Head of caudate nucleus (tissue), 42 donors: ENCODE results near the gene SNX15.

ENCODE experiments used
- DNase-seq, 42 donors: peaks; one replicate each; pipeline versions ENCODE4 v3.0.0 to v3.0.0-alpha.2; 2020 to 2021; ENCODE audit warnings: mixed read lengths in 7 of 42
- intact Hi-C: fragments of 100-400 bp; cut with DNase I; formaldehyde crosslinking; loops from one replicate; pipeline ENCODE4 v1.15.0; 2022

Gene SNX15

DNA sequence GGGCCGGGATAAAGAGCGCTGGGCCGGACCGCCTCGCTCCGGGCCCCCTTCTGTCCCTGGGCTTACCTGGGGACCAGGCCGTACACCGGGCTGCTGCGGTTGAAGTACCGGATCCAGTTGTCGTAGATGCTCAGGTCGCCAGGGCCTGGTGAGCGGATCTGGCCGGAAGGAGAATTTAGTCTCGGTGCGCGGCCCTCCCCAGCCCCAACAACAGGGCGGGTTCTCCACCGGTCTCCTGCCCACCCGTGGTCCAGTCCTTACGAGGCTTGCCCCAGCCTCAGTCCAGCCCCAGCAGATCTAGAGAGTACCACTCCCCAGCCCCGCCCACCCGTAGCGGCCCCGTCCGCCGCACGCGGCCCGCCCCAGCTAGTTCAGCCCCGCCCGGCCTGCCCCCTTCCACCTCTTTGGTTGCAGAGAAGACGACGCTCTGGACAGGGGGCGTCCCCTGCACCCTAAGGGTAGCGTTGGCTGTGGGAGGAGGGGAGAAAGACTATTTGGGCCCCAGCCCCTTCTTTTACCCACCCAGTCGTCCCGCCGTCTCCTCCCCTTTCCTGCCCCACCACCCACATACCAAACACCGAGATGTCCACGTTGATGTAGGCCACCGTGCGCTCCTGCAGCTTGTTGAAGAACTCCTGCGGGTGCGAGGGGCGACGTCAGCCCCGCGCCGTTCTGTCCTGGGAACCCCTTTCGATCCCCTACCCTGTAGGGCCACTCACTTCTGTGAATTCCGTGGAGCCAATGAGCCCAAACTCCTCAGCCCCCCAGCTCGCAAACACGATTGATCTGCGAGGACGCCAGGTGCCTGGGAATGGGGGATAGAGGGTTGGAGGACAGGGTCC lies 20.6 kb downstream of the SNX15 start:
- intact Hi-C loops, result no loop called here
- DNase-seq, result no peak

GRCh38 chr11:65051398-65051858 lies 24.2 kb downstream of the SNX15 start:
- intact Hi-C loops, result no loop called here
- DNase-seq, result no peak

DNA sequence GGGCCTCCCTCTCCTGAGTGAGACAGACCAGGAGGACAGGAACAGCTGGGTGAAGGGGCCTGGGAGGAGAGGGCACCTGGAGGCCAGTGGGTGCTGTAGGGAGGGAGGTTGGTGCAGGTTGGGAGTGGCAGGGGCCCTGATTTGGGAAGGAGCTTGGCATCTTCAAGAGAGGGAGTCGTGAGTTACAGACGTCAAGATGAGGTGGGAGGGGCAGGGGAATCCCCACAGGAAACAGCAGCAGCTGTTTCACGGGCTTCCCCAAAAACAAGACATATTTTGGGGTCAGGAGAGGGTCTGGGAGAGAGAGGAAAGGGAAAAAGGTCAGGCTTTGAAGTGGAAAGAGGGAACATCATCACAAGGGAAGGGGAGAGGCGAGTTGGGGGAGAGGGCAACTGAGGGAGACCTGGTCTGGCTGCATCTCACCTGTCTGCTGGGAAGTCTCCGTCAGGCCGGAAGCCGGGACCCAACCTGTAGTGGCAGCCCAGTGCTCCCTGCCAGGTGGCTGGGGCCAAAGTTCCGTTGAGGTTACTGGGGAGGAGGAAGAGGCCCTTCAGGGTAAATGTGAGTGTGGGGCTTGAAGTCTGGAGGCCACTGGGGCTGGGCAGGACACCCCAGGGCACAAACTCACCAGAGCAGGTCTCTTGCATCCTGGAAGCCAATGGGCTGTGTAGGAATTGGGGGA lies 26.7 kb downstream of the SNX15 start:
- intact Hi-C loops, result no loop called here
- no peak for DNase-seq

DNA sequence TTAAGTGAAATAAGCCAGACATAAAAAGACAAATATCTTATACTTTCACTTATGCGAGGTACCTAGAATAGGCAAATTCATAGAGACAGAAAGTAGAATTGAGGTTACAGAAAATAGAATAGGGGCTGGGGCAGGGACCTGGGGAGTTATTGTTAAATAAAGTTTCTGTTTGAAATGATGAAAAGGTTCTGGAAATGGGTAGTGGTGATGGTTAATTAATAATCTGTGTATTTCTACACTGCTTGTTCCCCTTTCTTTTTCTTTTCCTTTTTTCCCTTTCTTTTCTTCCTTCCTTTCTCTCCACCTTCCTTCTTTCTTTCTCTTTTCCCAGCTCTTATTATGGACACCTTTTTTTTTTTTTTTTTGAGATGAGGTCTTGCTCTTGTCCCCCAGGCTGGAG lies 28.3 kb downstream of the SNX15 start:
- intact Hi-C loops, result no loop called here
- no peak for DNase-seq

GRCh38 chr11:65056999-65057398 lies 29.8 kb downstream of the SNX15 start:
- no peak for DNase-seq
- intact Hi-C loops, result no loop called here

DNA sequence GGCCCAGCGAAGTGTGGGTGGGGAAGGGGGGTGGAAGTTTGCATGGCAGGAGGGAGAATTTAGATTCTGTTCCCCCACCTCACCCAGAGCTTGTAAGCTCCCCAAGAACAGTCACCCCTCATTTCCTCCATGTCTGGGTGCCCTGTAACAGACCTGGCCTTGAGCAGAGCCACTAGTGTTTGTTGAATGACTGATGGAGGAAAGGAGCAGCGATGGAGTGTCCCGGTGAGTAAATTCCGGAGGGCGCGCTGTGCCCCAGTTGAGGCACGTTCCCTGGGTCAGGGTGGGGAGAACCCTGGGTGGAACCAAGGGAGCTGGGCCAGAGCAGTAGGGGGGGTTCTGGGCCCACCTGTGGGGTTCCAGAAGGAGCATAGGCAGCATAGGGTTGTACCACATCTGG lies 30.3 kb downstream of the SNX15 start:
- intact Hi-C loops, result no loop called here
- DNase-seq, result no peak

DNA sequence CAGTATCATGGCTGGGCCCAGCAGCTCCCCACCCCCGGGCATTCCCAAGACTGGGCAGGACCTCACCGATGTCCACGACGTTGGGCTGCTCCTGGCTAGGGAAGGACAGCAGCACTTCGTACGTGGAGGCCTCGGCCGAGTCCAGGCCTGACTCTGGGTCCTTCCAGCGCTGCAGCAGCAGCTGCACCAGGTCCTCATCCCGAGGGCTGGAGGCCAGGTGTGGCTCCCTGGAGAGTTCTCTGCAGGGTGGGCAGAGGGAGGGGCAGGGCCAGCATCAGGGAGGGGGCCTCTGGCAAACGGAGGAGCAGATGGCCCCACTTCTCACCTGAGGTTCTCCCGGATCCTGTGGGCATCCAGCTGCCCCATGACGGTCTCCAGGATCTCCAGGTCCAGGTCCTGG lies 30.8 kb downstream of the SNX15 start:
- DNase-seq, result no peak
- intact Hi-C loops, result no loop called here

DNA sequence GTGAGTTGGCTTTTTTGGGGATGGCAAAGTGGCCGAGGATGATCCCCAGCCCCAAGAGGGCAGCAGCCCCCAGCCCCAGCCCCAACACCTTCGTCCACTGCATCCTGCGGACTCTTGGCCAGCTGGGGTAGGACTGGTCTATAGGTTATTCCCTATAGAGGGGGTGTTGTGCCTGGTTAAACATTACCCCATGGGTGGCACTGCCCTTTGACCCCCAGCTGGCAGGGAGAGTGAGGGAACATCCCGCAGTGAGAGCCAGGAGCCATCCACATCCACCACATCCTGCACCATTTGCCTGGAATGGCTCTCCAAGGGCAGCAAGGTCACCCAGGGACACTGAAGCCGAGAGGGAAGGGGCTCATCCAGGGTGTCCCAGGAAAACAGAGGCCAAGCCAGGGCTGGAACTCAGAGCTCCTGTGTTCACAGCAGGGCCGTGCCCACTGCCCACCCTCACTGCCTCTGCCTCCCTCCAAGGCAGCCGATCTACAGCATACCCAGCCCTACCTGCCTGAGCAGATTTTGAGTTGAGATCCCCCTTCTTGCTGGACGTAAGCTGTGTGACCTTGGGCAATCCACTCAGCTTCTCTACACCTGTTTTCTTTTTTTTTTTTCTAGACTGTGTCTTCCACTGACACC lies 31.3 kb downstream of the SNX15 start, which contains the start of gene NAALADL1:
NAALADL1 (minus strand) TSS at position 135 of the 636 bp plus-strand sequence; CDS start at position 103, 32 bp downstream.
- intact Hi-C loops, result no loop called here
- DNase-seq, result no peak

DNA sequence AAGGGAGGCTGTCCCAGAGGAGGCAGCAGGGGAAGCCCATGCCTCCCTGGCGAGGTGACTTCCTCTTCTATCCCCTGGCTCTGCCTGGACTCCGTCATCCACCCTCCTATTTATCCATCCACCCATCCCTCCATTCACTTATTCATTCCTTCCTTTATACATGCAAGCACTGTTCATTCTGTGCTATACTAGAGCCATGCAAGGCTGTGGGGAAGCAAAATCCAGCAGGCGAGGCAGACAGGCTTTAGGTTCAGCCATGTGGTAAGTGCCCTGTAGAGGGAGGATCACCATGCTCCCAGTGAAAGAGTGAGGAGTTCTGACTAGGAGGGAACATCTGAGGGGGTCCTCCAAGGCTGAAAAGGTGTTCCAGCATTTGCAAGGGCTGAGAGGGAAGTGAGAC lies 32.3 kb downstream of the SNX15 start:
- no peak for DNase-seq
- intact Hi-C loops, result no loop called here

GRCh38 chr11:65059959-65060824 lies 33.0 kb downstream of the SNX15 start:
- intact Hi-C loops, result no loop called here
- no peak for DNase-seq

- intact Hi-C loops, result no loop called here
- DNase-seq, result no peak
Measured at GRCh38 chr11:65060913-65061408, 33.7 kb downstream of the SNX15 start.

- intact Hi-C loops, result no loop called here
- DNase-seq, result no peak
Measured at GRCh38 chr11:65063532-65063931, 36.3 kb downstream of the SNX15 start.

DNA sequence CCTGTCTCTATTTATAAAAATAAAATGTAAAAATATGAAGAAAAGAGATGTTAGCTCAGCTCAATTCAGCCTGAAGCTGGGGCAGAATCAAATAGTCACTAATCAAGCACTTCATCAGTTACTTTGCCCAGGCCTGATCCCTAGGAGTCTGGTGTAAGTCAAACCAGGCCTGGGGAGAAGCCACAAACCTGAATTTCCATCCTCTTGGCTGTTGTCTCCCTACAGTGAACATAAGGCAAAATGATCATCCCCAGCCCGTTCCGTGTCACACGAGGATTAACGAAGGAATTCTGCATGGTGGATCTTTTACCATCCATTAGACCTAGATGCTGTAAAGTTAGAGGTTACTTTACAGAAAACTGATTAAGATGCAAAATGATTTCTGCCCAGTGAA lies 37.6 kb downstream of the SNX15 start:
- no peak for DNase-seq
- intact Hi-C loops, result no loop called here

GRCh38 chr11:65065851-65066250 lies 38.6 kb downstream of the SNX15 start:
- no peak for DNase-seq
- intact Hi-C loops, result no loop called here

DNA sequence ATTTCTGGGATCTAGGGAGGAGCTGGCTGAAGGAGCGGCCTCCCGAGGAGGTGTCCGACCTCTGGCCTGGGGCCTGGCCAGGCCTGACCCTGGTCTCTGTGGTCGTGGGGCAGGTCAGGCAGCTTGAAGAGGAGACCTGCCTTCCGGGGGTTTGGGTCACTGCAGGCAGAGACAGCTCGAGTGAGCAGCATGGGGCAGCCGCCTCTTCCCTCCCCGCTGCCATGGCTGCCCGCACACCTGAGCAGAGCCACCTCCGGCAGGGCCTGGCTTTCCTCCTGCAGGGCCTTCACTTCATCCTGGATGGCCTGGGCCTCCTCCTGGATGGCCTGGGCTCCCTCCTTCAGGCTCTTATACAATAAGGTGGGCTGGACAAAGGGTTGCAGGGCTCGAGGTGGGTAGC lies 39.1 kb downstream of the SNX15 start:
- no peak for DNase-seq

DNA sequence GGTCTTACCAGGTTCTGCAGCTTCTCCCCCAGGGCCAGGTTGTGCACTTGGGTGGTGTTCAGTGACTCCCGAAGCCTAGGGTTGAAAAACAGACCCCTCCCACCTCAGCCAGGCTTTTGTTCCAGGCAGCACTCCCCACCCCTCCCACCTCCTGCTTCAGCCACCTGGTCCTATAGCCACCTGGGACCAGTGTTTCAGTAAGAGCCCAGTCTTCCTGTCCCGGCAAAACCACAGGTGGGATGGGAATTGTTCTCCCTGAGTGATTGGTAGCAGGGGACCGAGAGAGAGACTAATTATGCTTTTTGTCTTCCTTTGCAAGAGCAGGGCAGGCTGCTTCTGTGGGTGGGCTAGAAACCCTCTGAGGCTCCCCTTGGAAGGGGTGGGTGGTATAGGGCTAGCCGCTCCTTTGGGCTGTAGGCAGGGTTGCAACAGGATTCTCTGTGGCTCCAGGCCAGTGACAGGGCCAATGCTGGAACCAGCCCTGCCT lies 39.6 kb downstream of the SNX15 start:
- DNase-seq, result no peak
- intact Hi-C loops, result no loop called here

More for the DNA sequence above, 39.1 kb downstream of the SNX15 start:
- intact Hi-C loops, result no loop called here

GRCh38 chr11:65067446-65067845 lies 40.2 kb downstream of the SNX15 start:
- DNase-seq, result no peak
- intact Hi-C loops, result no loop called here

DNA sequence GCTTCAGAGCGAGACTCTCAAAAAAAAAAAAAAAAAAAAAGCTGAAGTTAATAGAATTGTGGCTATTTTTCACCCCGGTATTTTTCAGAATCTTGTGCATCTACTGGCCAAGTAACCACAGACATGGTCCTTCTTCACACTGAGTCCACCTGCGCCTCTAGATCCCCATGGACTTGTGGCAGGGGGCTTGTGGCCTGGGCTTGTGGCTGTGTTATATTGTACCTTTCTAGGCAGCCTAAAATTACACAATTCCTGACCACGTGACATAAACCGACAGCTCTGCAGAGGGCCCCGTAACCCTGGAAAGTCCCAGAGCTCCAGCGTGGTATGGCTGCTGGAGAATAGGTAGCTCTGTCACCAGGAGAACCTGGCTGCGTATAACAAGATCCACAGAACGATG lies 42.0 kb downstream of the SNX15 start:
- intact Hi-C loops, result no loop called here
- no peak for DNase-seq
